ENCODE measurements around the gene CRBN. TPM values are rescaled to one million over a fixed set of nuclear protein-coding genes. Genes with fewer than 3 reads are reported as not detected.

CRBN gene
- total RNA-seq, 1 experiment from 2014 or later: 42.1 TPM

GRCh38 chr3:3151513-3151912 is 28.0 kb downstream of the CRBN start:
- BruUV-seq (replicated peaks): no TSS peak
- Histone ChIP-seq H3K4me1 (no peaks in the 10 kb centered on the region), H3K9me3 (no peaks in the 10 kb centered on the region), H3K36me3 (ENCODE audit: control insufficient read depth, insufficient read depth, low read length) (no peaks in the 10 kb centered on the region), H3K4me3 (ENCODE audit: low read depth, low read length) (no peak overlapping the region), H3K27me3 (replicated peaks; ENCODE audit: control insufficient read depth, insufficient read depth, low read length) (no peaks in the 10 kb centered on the region)
- CTCF ChIA-PET: no interaction called here
- Mint-ChIP-seq H3K27ac (ENCODE audit: unreplicated experiment) (no peak overlapping the region), H3K4me3 (ENCODE audit: unreplicated experiment) (no peak overlapping the region), H3K36me3 (ENCODE audit: insufficient read depth, unreplicated experiment) (peaks cover 77% of the 10 kb centered on the region), H3K27me3 (ENCODE audit: insufficient read depth, unreplicated experiment) (no peaks in the 10 kb centered on the region), H3K9me3 (ENCODE audit: unreplicated experiment) (no peaks in the 10 kb centered on the region), H3K4me1 (ENCODE audit: low read depth, unreplicated experiment) (no peaks in the 10 kb centered on the region)
- DNase-seq: no peak
- intact Hi-C loops (cut with micrococcal nuclease; ENCODE audit: unreplicated experiment): no loop called here
- TF ChIP-seq CTCF (IDR thresholded peaks at IDR 0.05; ENCODE audit: insufficient read depth in 1 of 2, low read depth in 1 of 2, low read length in 1 of 2, severe bottlenecking in 1 of 2, unreplicated experiment in 1 of 2): no peak
- POLR2A ChIA-PET: no interaction called here

- Mint-ChIP-seq H3K27ac (ENCODE audit: unreplicated experiment) (no peak overlapping the region), H3K36me3 (ENCODE audit: insufficient read depth, unreplicated experiment) (peaks cover 82% of the 10 kb centered on the region), H3K27me3 (ENCODE audit: insufficient read depth, unreplicated experiment) (no peaks in the 10 kb centered on the region), H3K4me3 (ENCODE audit: unreplicated experiment) (no peak overlapping the region), H3K4me1 (ENCODE audit: low read depth, unreplicated experiment) (no peaks in the 10 kb centered on the region), H3K9me3 (ENCODE audit: unreplicated experiment) (no peaks in the 10 kb centered on the region)
- Histone ChIP-seq H3K27me3 (replicated peaks; ENCODE audit: control insufficient read depth, insufficient read depth, low read length) (no peaks in the 10 kb centered on the region), H3K4me1 (no peaks in the 10 kb centered on the region), H3K9me3 (no peaks in the 10 kb centered on the region), H3K4me3 (ENCODE audit: low read depth, low read length) (no peak overlapping the region), H3K36me3 (ENCODE audit: control insufficient read depth, insufficient read depth, low read length) (no peaks in the 10 kb centered on the region)
- ChIA-PET CTCF (no interaction called here), POLR2A (no interaction called here)
- intact Hi-C loops (cut with micrococcal nuclease; ENCODE audit: unreplicated experiment): no loop called here
- BruUV-seq (replicated peaks): no TSS peak
- no peak for TF ChIP-seq CTCF (IDR thresholded peaks at IDR 0.05; ENCODE audit: insufficient read depth in 1 of 2, low read depth in 1 of 2, low read length in 1 of 2, severe bottlenecking in 1 of 2, unreplicated experiment in 1 of 2)
- no peak for DNase-seq
Measured at GRCh38 chr3:3149560-3149959, 29.9 kb downstream of the CRBN start.

GRCh38 chr3:3145831-3146230 is 33.7 kb downstream of the CRBN start:
- intact Hi-C loops (cut with micrococcal nuclease; ENCODE audit: unreplicated experiment): no loop called here
- ChIA-PET CTCF (no interaction called here), POLR2A (no interaction called here)
- H3K9me3 Mint-ChIP-seq (ENCODE audit: unreplicated experiment): no peaks in the 10 kb centered on the region
- H3K4me3 Mint-ChIP-seq (ENCODE audit: unreplicated experiment): no peak overlapping the region
- H3K36me3 Mint-ChIP-seq (ENCODE audit: insufficient read depth, unreplicated experiment): peaks cover 79% of the 10 kb centered on the region
- no peaks in the 10 kb centered on the region for H3K4me1 Mint-ChIP-seq (ENCODE audit: low read depth, unreplicated experiment)
- TF ChIP-seq CTCF (IDR thresholded peaks at IDR 0.05; ENCODE audit: insufficient read depth in 1 of 2, low read depth in 1 of 2, low read length in 1 of 2, severe bottlenecking in 1 of 2, unreplicated experiment in 1 of 2): no peak
- H3K4me1 ChIP-seq: no peaks in the 10 kb centered on the region
- H3K9me3 ChIP-seq: no peaks in the 10 kb centered on the region
- no peak overlapping the region for H3K4me3 ChIP-seq (ENCODE audit: low read depth, low read length)
- H3K27me3 Mint-ChIP-seq (ENCODE audit: insufficient read depth, unreplicated experiment): no peaks in the 10 kb centered on the region
- H3K27me3 ChIP-seq (replicated peaks; ENCODE audit: control insufficient read depth, insufficient read depth, low read length): no peaks in the 10 kb centered on the region
- DNase-seq: no peak
- H3K36me3 ChIP-seq (ENCODE audit: control insufficient read depth, insufficient read depth, low read length): peaks cover 1% of the 10 kb centered on the region; the same call in 1 of the 2 replicates
- H3K27ac Mint-ChIP-seq (ENCODE audit: unreplicated experiment): no peak overlapping the region
- BruUV-seq (replicated peaks): no TSS peak
